ENCODE measurements around the gene BPGM. TPM values are rescaled to one million over a fixed set of nuclear protein-coding genes. Genes with fewer than 3 reads are reported as not detected.

Gene BPGM
- total and polyA plus RNA-seq, 9 of the 15 experiments (the other 6 are each of a cell fraction or from before 2014, with no cell fraction given) = 14.1 to 46.1 (median 21.2) TPM

GRCh38 chr7:134660242-134660785 is 13.7 kb downstream of the BPGM start (continued):
- TF ChIP-seq ZBTB33 (CRISPR knock-in tag; IDR thresholded peaks at IDR 0.05) (no peak), ZSCAN29 (IDR thresholded peaks at IDR 0.05) (no peak), CREB3L1 (IDR thresholded peaks at IDR 0.05; ENCODE audit: borderline replicate concordance, low read depth) (no peak), ZNF384 (IDR thresholded peaks at IDR 0.05; ENCODE audit: low read depth, low read length) (no peak), E2F4 (CRISPR knock-in tag; IDR thresholded peaks at IDR 0.05; ENCODE audit: low read depth) (no peak), C11orf30 (IDR thresholded peaks at IDR 0.05; ENCODE audit: low read depth) (peak; percentile 87), ZNF318 (IDR thresholded peaks at IDR 0.05; ENCODE audit: borderline replicate concordance in 1 of 2, low read depth in 1 of 2) (no peak), CUX1 (CRISPR knock-in tag; IDR thresholded peaks at IDR 0.05) (no peak), TRIM28 (IDR thresholded peaks at IDR 0.05) (no peak)

Data from K562 (cell line).